Measurements from ENCODE around the gene TMPRSS5.
"Not testable (repeated sequence)": the region's sequence is repeated elsewhere in the genome, so short reads cannot be mapped to it uniquely, and the experiment has no call there.

The TMPRSS5 gene

GRCh38 chr11:113705871-113706655 is at the start of gene TMPRSS5:
Gene TMPRSS5 (minus strand): TSS chr11:113706308. CDS start chr11:113706224, 84 bp downstream.
- peak; percentile 42 for DNase-seq

- no peak for DNase-seq
These were observed 46.8 kb upstream of the TMPRSS5 start for GRCh38 chr11:113752932-113753331.

GRCh38 chr11:113736323-113736722 is 30.2 kb upstream of the TMPRSS5 start:
- DNase-seq, result no peak

- DNase-seq, result no peak
These were observed 26.0 kb upstream of the TMPRSS5 start for GRCh38 chr11:113732092-113732491.

GRCh38 chr11:113730887-113731726 is 25.0 kb upstream of the TMPRSS5 start:
- DNase-seq, result peak; percentile 49

GRCh38 chr11:113729456-113729855 is 23.3 kb upstream of the TMPRSS5 start:
- DNase-seq, result no peak

- no peak for DNase-seq
These were observed 22.7 kb upstream of the TMPRSS5 start for GRCh38 chr11:113728814-113729213.

- DNase-seq, result no peak
These were observed 19.8 kb upstream of the TMPRSS5 start for GRCh38 chr11:113725913-113726312.

GRCh38 chr11:113725407-113725806 is 19.3 kb upstream of the TMPRSS5 start:
- DNase-seq, result no peak

GRCh38 chr11:113724778-113725177 is 18.7 kb upstream of the TMPRSS5 start:
- DNase-seq, result no peak

- no peak for DNase-seq
These were observed 17.7 kb upstream of the TMPRSS5 start for GRCh38 chr11:113723787-113724186.

- DNase-seq, result no peak
These were observed 16.8 kb upstream of the TMPRSS5 start for GRCh38 chr11:113722934-113723333.

- no peak for DNase-seq
These were observed 16.1 kb upstream of the TMPRSS5 start for GRCh38 chr11:113722221-113722620.

- no peak for DNase-seq
These were observed 15.5 kb upstream of the TMPRSS5 start for GRCh38 chr11:113721462-113722066.

GRCh38 chr11:113720478-113720877 is 14.4 kb upstream of the TMPRSS5 start:
- DNase-seq, result not testable (repeated sequence)

GRCh38 chr11:113715882-113716625 is 9.9 kb upstream of the TMPRSS5 start:
- no peak for DNase-seq

GRCh38 chr11:113715273-113715672 is 9.2 kb upstream of the TMPRSS5 start:
- DNase-seq, result no peak

GRCh38 chr11:113710989-113711388 is 4.9 kb upstream of the TMPRSS5 start:
- DNase-seq, result no peak

GRCh38 chr11:113703551-113703950 is 2.6 kb downstream of the TMPRSS5 start:
- not testable (repeated sequence) for DNase-seq

- DNase-seq, result no peak
These were observed 4.6 kb downstream of the TMPRSS5 start for GRCh38 chr11:113701491-113701890.

- no peak for DNase-seq
These were observed 7.6 kb downstream of the TMPRSS5 start for GRCh38 chr11:113698515-113698914.

- DNase-seq, result no peak
These were observed 8.2 kb downstream of the TMPRSS5 start for GRCh38 chr11:113697756-113698407.
